NT2/D1 (cell line): ENCODE results near the gene EPB41L2.

Experiments used
- DNase-seq: peaks from one replicate; pipeline ENCODE4 v3.0.0-alpha.2; 2011; ENCODE audit warnings: low read depth, low spot score
- H3K27me3 ChIP-seq: 2 replicates; pipeline ENCODE4 v1.6.0; 2011; ENCODE audit warnings: mild to moderate bottlenecking; ENCODE audit not compliant: insufficient read length, insufficient read depth
- H3K36me3 ChIP-seq: 2 replicates; pipeline ENCODE4 v1.6.1; 2011; ENCODE audit warnings: mild to moderate bottlenecking, low read length, mixed read lengths; ENCODE audit not compliant: insufficient read depth, insufficient read length
- H3K4me1 ChIP-seq: 2 replicates; pipeline ENCODE4 v1.5.1; 2011; ENCODE audit not compliant: insufficient read depth, insufficient read length
- H3K4me3 ChIP-seq: 2 replicates; pipeline ENCODE4 v1.5.1; 2011; ENCODE audit warnings: low read depth; ENCODE audit not compliant: insufficient read length
- H3K9ac ChIP-seq: 2 replicates; pipeline ENCODE4 v1.6.0; 2011; ENCODE audit warnings: low read depth; ENCODE audit not compliant: insufficient read length
- H3K9me3 ChIP-seq: 2 replicates; pipeline ENCODE4 v1.5.1; 2011; ENCODE audit warnings: mild to moderate bottlenecking, low read length; ENCODE audit not compliant: insufficient read depth
- SUZ12 ChIP-seq: IDR thresholded peaks from 2 replicates; pipeline ENCODE4 v1.6.1; 2011; ENCODE audit not compliant: insufficient read length, insufficient read depth; ENCODE audit errors: extremely low read depth
- YY1 ChIP-seq: IDR thresholded peaks from 2 replicates; pipeline ENCODE4 v1.6.1; 2011; ENCODE audit not compliant: insufficient read length, insufficient read depth
- ZNF274 ChIP-seq: IDR thresholded peaks from 2 replicates; pipeline ENCODE4 v1.6.1; 2011; ENCODE audit warnings: mild to moderate bottlenecking, low read depth, low read length

EPB41L2 gene

GRCh38 chr6:131042664-131043063 lies 20.4 kb downstream of the EPB41L2 start:
- no peaks in the 10 kb centered on the region for H3K4me1 ChIP-seq
- H3K9ac ChIP-seq: no peak overlapping the region
- TF ChIP-seq ZNF274: no peak
- no peak for TF ChIP-seq YY1
- TF ChIP-seq SUZ12: no peak
- H3K9me3 ChIP-seq: no peaks in the 10 kb centered on the region
- no peak overlapping the region for H3K4me3 ChIP-seq
- H3K36me3 ChIP-seq: no peaks in the 10 kb centered on the region
- no peaks in the 10 kb centered on the region for H3K27me3 ChIP-seq
- DNase-seq: no peak

GRCh38 chr6:131041814-131042213 lies 21.2 kb downstream of the EPB41L2 start:
- H3K4me1 ChIP-seq: no peaks in the 10 kb centered on the region
- no peaks in the 10 kb centered on the region for H3K27me3 ChIP-seq
- no peak overlapping the region for H3K9ac ChIP-seq
- H3K9me3 ChIP-seq: no peaks in the 10 kb centered on the region
- no peak overlapping the region for H3K4me3 ChIP-seq
- no peak for TF ChIP-seq SUZ12
- TF ChIP-seq YY1: no peak
- TF ChIP-seq ZNF274: no peak
- no peaks in the 10 kb centered on the region for H3K36me3 ChIP-seq
- DNase-seq: no peak

GRCh38 chr6:131040866-131041265 lies 22.2 kb downstream of the EPB41L2 start:
- H3K4me3 ChIP-seq: no peak overlapping the region
- no peaks in the 10 kb centered on the region for H3K27me3 ChIP-seq
- no peaks in the 10 kb centered on the region for H3K4me1 ChIP-seq
- TF ChIP-seq SUZ12: no peak
- TF ChIP-seq YY1: no peak
- no peak for TF ChIP-seq ZNF274
- no peaks in the 10 kb centered on the region for H3K9me3 ChIP-seq
- no peaks in the 10 kb centered on the region for H3K36me3 ChIP-seq
- H3K9ac ChIP-seq: no peak overlapping the region
- DNase-seq: no peak

GRCh38 chr6:131039345-131039680 lies 23.7 kb downstream of the EPB41L2 start:
- Histone ChIP-seq H3K4me1 (no peaks in the 10 kb centered on the region), H3K4me3 (no peak overlapping the region)

GRCh38 chr6:131038597-131039344 lies 24.3 kb downstream of the EPB41L2 start:
- DNase-seq: no peak
- no peak overlapping the region for H3K4me3 ChIP-seq
- no peaks in the 10 kb centered on the region for H3K4me1 ChIP-seq
- TF ChIP-seq ZNF274 (no peak), SUZ12 (no peak), YY1 (no peak)
- no peaks in the 10 kb centered on the region for H3K36me3 ChIP-seq
- H3K27me3 ChIP-seq: no peaks in the 10 kb centered on the region
- H3K9me3 ChIP-seq: no peaks in the 10 kb centered on the region
- no peak overlapping the region for H3K9ac ChIP-seq

More at GRCh38 chr6:131039345-131039680, 23.7 kb downstream of the EPB41L2 start:
- H3K36me3 ChIP-seq: no peaks in the 10 kb centered on the region
- no peak for DNase-seq
- no peaks in the 10 kb centered on the region for H3K27me3 ChIP-seq
- TF ChIP-seq YY1 (no peak), ZNF274 (no peak), SUZ12 (no peak)
- no peaks in the 10 kb centered on the region for H3K9me3 ChIP-seq
- no peak overlapping the region for H3K9ac ChIP-seq

- Histone ChIP-seq H3K9ac (no peak overlapping the region), H3K36me3 (no peaks in the 10 kb centered on the region), H3K27me3 (no peaks in the 10 kb centered on the region), H3K4me3 (no peak overlapping the region), H3K4me1 (no peaks in the 10 kb centered on the region), H3K9me3 (no peaks in the 10 kb centered on the region)
- DNase-seq: no peak
- TF ChIP-seq SUZ12: no peak
- TF ChIP-seq ZNF274: no peak
- TF ChIP-seq YY1: no peak
Observed at GRCh38 chr6:131037194-131037897, 25.7 kb downstream of the EPB41L2 start.

- DNase-seq: no peak
- no peaks in the 10 kb centered on the region for H3K9me3 ChIP-seq
- no peak for TF ChIP-seq ZNF274
- TF ChIP-seq SUZ12: no peak
- no peak for TF ChIP-seq YY1
- H3K27me3 ChIP-seq: no peaks in the 10 kb centered on the region
- H3K4me3 ChIP-seq: no peak overlapping the region
- H3K4me1 ChIP-seq: no peaks in the 10 kb centered on the region
- H3K36me3 ChIP-seq: no peaks in the 10 kb centered on the region
- no peak overlapping the region for H3K9ac ChIP-seq
Observed at GRCh38 chr6:131036601-131037000, 26.4 kb downstream of the EPB41L2 start.
